PFSK-1 (cell line): ENCODE data around the gene TNFRSF21.

Experiments used
- FOXP2 ChIP-seq: optimal IDR thresholded peaks from 2 replicates; pipeline ENCODE3; 2011; ENCODE audit warnings: borderline replicate concordance, control low read depth, inconsistent platforms; ENCODE audit not compliant: insufficient read depth; ENCODE audit errors: extremely low read length, extremely low read depth
- POLR2AphosphoS5 ChIP-seq: IDR thresholded peaks from 2 replicates; pipeline ENCODE4 v1.6.1; 2012; ENCODE audit warnings: low read depth, mild to moderate bottlenecking, control low read depth, low read length, moderate library complexity
- REST ChIP-seq, 2 experiments: IDR thresholded peaks; 2 replicates each; pipeline versions ENCODE4 v1.6.1 to v1.8.0; 2011 to 2012; ENCODE audit warnings: low read depth in 2 of 2, low read length in 2 of 2, control low read depth in 1 of 2, inconsistent platforms in 1 of 2, mild to moderate bottlenecking in 1 of 2, moderate library complexity in 1 of 2; ENCODE audit not compliant: insufficient read depth in 1 of 2
- SIN3A ChIP-seq: IDR thresholded peaks from 2 replicates; pipeline ENCODE4 v1.6.1; 2012; ENCODE audit warnings: mild to moderate bottlenecking, low read length, moderate library complexity, borderline replicate concordance; ENCODE audit not compliant: insufficient read depth
- TAF1 ChIP-seq: IDR thresholded peaks from 2 replicates; pipeline ENCODE4 v1.6.1; 2012; ENCODE audit warnings: low read length, control low read depth, borderline replicate concordance; ENCODE audit not compliant: insufficient read depth

Gene TNFRSF21

GRCh38 chr6:47308198-47308517 is 1.5 kb downstream of the TNFRSF21 start:
- TF ChIP-seq REST (IDR thresholded peaks at IDR 0.05; ENCODE audit: insufficient read depth in 1 of 2, low read depth in 2 of 2, low read length in 2 of 2) (no peak), FOXP2 (no peak), TAF1 (no peak), POLR2AphosphoS5 (no peak), SIN3A (no peak)

- TF ChIP-seq REST (IDR thresholded peaks at IDR 0.05; ENCODE audit: insufficient read depth in 1 of 2, low read depth in 2 of 2, low read length in 2 of 2) (no peak), FOXP2 (no peak), POLR2AphosphoS5 (no peak), TAF1 (no peak), SIN3A (no peak)
Observed at GRCh38 chr6:47307362-47308197, 2.1 kb downstream of the TNFRSF21 start.

GRCh38 chr6:47306887-47307286 is 2.8 kb downstream of the TNFRSF21 start:
- no peak for TF ChIP-seq SIN3A
- TF ChIP-seq FOXP2 = no peak
- TF ChIP-seq REST (IDR thresholded peaks at IDR 0.05; ENCODE audit: insufficient read depth in 1 of 2, low read depth in 2 of 2, low read length in 2 of 2) = no peak
- no peak for TF ChIP-seq TAF1
- no peak for TF ChIP-seq POLR2AphosphoS5

- no peak for TF ChIP-seq TAF1
- TF ChIP-seq POLR2AphosphoS5 = no peak
- no peak for TF ChIP-seq REST (IDR thresholded peaks at IDR 0.05; ENCODE audit: insufficient read depth in 1 of 2, low read depth in 2 of 2, low read length in 2 of 2)
- TF ChIP-seq FOXP2 = no peak
- TF ChIP-seq SIN3A = no peak
Observed at GRCh38 chr6:47303861-47304260, 5.8 kb downstream of the TNFRSF21 start.
